T-helper 1 cell treated with Interleukin-12 subunit alpha and Interleukin-12 subunit beta and Interleukin-4 antibody, amounts not matched to agents 30 ng/mL and 1 ng/mL, for 36 hours (primary cell): ENCODE data around the gene DNAJA3. TPM values are rescaled to one million over a fixed set of nuclear protein-coding genes. Genes with fewer than 3 reads are reported as not detected.

Experiments used
- intact Hi-C: fragments of 100-400 bp; cut with micrococcal nuclease; formaldehyde crosslinking; loops from one replicate; pipeline ENCODE4 v1.15.1; 2024
- total RNA-seq: library from RNA; stranded (reverse); gene quantifications from 2 replicates; pipeline ENCODE4 v1.2.3, GENCODE V29; 2022

The DNAJA3 gene
- total RNA-seq, 1 donor from 2014 or later: 59.8 TPM

DNA sequence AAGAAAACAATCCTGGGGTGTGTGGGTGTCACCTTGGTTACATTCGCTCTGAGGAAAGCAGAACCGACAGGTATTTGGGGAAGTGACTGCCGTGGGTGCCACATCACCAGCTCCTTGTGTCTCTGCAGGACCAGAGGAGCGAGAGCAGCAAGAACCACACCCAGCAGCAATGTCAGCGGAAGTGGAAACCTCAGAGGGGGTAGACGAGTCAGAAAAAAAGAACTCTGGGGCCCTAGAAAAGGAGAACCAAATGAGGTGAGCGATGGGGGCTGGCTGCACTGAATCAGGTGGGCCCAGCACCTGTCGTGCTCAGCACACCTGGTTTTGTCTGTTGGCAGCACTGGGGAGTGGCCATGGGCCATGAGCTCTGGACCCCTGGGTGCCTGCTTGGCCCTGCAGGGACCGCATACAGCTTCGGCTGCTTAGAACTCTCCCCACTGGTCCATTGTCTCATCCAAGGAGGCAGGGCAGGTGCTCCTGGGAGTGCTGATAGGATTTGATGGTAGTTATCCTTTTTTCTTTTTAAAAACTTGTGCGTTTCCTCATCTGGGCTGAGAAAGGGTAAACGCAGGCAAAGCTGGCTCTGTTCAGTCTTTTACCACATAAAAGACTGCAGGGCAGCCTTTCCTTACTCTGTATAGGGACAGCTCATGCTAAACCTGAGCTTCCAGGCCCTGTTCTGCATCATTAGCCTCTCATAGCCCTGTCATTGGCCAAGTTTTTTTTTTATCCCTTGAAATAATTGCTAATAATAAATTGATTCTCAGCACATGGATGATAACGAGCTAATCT is 79.9 kb downstream of the DNAJA3 start:
- intact Hi-C loops: loop anchor here (1.0 to 5.0 kb wide), 12 partner anchors 10 to 262 kb away; partner anchors contain the start of genes CDIP1, DNAJA3, HMOX2 and MGRN1

Other genes with a start within 250 kb of the DNAJA3 start
- gene SRL, start 183.8 kb upstream of the DNAJA3 start, total RNA-seq: not detected in 2 replicates
- 19.5 and 20.9 TPM in 2 replicates for gene TFAP4, start 152.8 kb upstream of the DNAJA3 start, total RNA-seq
- gene GLIS2, start 109.8 kb upstream of the DNAJA3 start, total RNA-seq: 0.34 and 0.51 TPM in 2 replicates
- gene PAM16, start 74.5 kb upstream of the DNAJA3 start, total RNA-seq: 41.1 and 48.6 TPM in 2 replicates
- gene VASN, start 54.0 kb upstream of the DNAJA3 start, total RNA-seq: 0.10 TPM in 1 of 2 replicates, not detected in the other
- 170 and 186 TPM in 2 replicates for gene CORO7, start 9.3 kb upstream of the DNAJA3 start, total RNA-seq
- 25.1 and 27.2 TPM in 2 replicates for gene NMRAL1, start 48.8 kb downstream of the DNAJA3 start, total RNA-seq
- 74.5 and 77.9 TPM in 2 replicates for gene HMOX2, start 50.5 kb downstream of the DNAJA3 start, total RNA-seq
- 34.9 and 36.9 TPM in 2 replicates for gene CDIP1, start 112.9 kb downstream of the DNAJA3 start, total RNA-seq
- 0.07 and 0.15 TPM in 2 replicates for gene C16orf96, start 130.5 kb downstream of the DNAJA3 start, total RNA-seq
- gene UBALD1, start 189.0 kb downstream of the DNAJA3 start, total RNA-seq: 22.0 TPM in 2 replicates
- gene MGRN1, start 199.0 kb downstream of the DNAJA3 start, total RNA-seq: 108 and 113 TPM in 2 replicates